Measurements from ENCODE around the gene HEG1. TPM values are rescaled to one million over a fixed set of nuclear protein-coding genes. Genes with fewer than 3 reads are reported as not detected.

Gene HEG1
- polyA plus RNA-seq, 3 donors, result 0.28 to 4.2 (median 0.69) TPM

DNA sequence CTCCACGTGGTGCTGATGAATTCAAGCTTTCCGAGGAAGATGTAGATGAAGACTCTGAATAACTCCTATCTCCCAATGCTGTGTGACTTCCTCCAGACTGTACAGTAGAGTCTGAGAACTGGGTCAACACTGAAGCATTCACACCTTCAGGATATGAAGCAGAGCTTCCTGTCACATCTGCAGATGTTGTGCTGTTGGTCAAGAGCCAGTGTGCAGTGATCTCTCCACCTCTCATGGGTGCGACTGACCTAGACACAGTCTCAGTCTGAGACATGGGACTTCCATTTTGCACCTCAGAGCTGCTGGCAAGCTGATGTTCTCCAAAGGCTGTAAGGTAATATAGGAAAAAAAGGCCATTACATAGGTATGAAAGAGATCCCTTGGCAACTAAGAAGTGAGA, 36.5 kb downstream of the HEG1 start:
- no CpG with 5 or more reads among the region's 3 CpGs for WGBS (ENCODE audit: insufficient coverage)
- no peaks in the 10 kb centered on the region for H3K9me3 ChIP-seq (replicated peaks in 1 of 2; ENCODE audit: control insufficient read depth in 1 of 2, insufficient read depth in 1 of 2, low read length in 2 of 2)
- H3K4me1 ChIP-seq (ENCODE audit: control insufficient read depth in 1 of 2, insufficient read depth in 2 of 2, low read length in 2 of 2), result peaks cover 3 to 6% of the 10 kb centered on the region in 2 donors
- H3K9ac ChIP-seq (ENCODE audit: insufficient read depth, low read length, poor library complexity, severe bottlenecking), result no peak overlapping the region
- Mint-ChIP-seq H3K27me3 (ENCODE audit: low read depth in 3 of 3) (peaks cover 0 to 3% (median 2%) of the 10 kb centered on the region in 3 donors), H3K36me3 (peaks cover 37 to 39% of the 10 kb centered on the region in 2 donors), H3K9me3 (no peaks in the 10 kb centered on the region), H3K4me1 (peaks cover 10% of the 10 kb centered on the region), H3K4me3 (no peak overlapping the region), H3K27ac (no peak overlapping the region)
- no peaks in the 10 kb centered on the region for H3K27me3 ChIP-seq (ENCODE audit: control insufficient read depth in 2 of 2, insufficient read depth in 2 of 2, low read length in 2 of 2)
- no peak overlapping the region for H2AFZ ChIP-seq (ENCODE audit: insufficient read depth, low read depth, low read length, poor library complexity, severe bottlenecking)
- H3K79me2 ChIP-seq (ENCODE audit: insufficient read depth, low read length), result no peaks in the 10 kb centered on the region
- H3K27ac ChIP-seq (ENCODE audit: low read depth in 1 of 2, low read length in 2 of 2), result no peak overlapping the region
- no peak for DNase-seq
- TF ChIP-seq, protein P1, sequence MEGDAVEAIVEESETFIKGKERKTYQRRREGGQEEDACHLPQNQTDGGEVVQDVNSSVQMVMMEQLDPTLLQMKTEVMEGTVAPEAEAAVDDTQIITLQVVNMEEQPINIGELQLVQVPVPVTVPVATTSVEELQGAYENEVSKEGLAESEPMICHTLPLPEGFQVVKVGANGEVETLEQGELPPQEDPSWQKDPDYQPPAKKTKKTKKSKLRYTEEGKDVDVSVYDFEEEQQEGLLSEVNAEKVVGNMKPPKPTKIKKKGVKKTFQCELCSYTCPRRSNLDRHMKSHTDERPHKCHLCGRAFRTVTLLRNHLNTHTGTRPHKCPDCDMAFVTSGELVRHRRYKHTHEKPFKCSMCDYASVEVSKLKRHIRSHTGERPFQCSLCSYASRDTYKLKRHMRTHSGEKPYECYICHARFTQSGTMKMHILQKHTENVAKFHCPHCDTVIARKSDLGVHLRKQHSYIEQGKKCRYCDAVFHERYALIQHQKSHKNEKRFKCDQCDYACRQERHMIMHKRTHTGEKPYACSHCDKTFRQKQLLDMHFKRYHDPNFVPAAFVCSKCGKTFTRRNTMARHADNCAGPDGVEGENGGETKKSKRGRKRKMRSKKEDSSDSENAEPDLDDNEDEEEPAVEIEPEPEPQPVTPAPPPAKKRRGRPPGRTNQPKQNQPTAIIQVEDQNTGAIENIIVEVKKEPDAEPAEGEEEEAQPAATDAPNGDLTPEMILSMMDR (IDR thresholded peaks at IDR 0.05), result no peak
- no peaks in the 10 kb centered on the region for H4K20me1 ChIP-seq (ENCODE audit: insufficient read depth, low read length)
- H3K4me2 ChIP-seq (replicated peaks; ENCODE audit: extremely low read depth, low read length, poor library complexity, severe bottlenecking), result no peak overlapping the region
- H3K4me3 ChIP-seq (replicated peaks in 1 of 3; ENCODE audit: low read depth in 2 of 3, low read length in 3 of 3), result no peak overlapping the region
- intact Hi-C loops (cut with micrococcal nuclease), result no loop called here
- peaks cover 0 to 41% of the 10 kb centered on the region in 2 donors for H3K36me3 ChIP-seq (replicated peaks in 1 of 2; ENCODE audit: control insufficient read depth in 1 of 2, insufficient read depth in 2 of 2, low read length in 2 of 2)

DNA sequence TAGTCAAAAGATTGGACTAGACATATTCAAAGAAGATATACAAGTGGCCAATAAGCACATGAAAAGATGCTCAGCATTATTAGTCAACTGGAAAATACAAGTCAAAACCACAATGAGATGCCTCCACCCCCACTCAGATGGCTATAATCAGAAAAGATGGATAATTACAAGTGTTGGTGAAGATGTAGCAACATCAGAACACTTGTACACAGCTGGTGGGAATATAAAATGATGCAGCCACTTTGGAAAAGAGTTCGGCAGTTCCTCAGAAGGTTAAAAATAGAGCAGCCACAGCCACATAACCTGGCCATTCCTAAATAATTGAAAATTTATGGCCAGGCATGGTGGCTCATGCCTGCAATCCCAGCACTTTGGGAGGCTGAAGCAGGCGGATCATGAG, 38.4 kb downstream of the HEG1 start:
- H3K27me3 ChIP-seq (ENCODE audit: control insufficient read depth in 2 of 2, insufficient read depth in 2 of 2, low read length in 2 of 2), result no peaks in the 10 kb centered on the region
- DNase-seq, result no peak
- peaks cover 47 to 57% of the 10 kb centered on the region in 2 donors for H3K36me3 Mint-ChIP-seq

More for the DNA sequence above, 38.4 kb downstream of the HEG1 start:
- Histone ChIP-seq H3K79me2 (ENCODE audit: insufficient read depth, low read length) (no peaks in the 10 kb centered on the region), H3K36me3 (replicated peaks in 1 of 2; ENCODE audit: control insufficient read depth in 1 of 2, insufficient read depth in 2 of 2, low read length in 2 of 2) (peaks cover 0 to 60% of the 10 kb centered on the region in 2 donors), H3K4me2 (replicated peaks; ENCODE audit: extremely low read depth, low read length, poor library complexity, severe bottlenecking) (no peak overlapping the region), H2AFZ (ENCODE audit: insufficient read depth, low read depth, low read length, poor library complexity, severe bottlenecking) (no peak overlapping the region), H3K27ac (ENCODE audit: low read depth in 1 of 2, low read length in 2 of 2) (no peak overlapping the region), H3K9ac (ENCODE audit: insufficient read depth, low read length, poor library complexity, severe bottlenecking) (no peak overlapping the region), H3K4me1 (ENCODE audit: control insufficient read depth in 1 of 2, insufficient read depth in 2 of 2, low read length in 2 of 2) (peaks cover 3 to 6% of the 10 kb centered on the region in 2 donors), H3K9me3 (replicated peaks in 1 of 2; ENCODE audit: control insufficient read depth in 1 of 2, insufficient read depth in 1 of 2, low read length in 2 of 2) (no peaks in the 10 kb centered on the region), H4K20me1 (ENCODE audit: insufficient read depth, low read length) (no peaks in the 10 kb centered on the region), H3K4me3 (replicated peaks in 1 of 3; ENCODE audit: low read depth in 2 of 3, low read length in 3 of 3) (no peak overlapping the region)
- Mint-ChIP-seq H3K4me3 (no peak overlapping the region), H3K27ac (no peak overlapping the region), H3K27me3 (ENCODE audit: low read depth in 3 of 3) (peaks cover 0 to 2% (median 2%) of the 10 kb centered on the region in 3 donors), H3K9me3 (no peaks in the 10 kb centered on the region), H3K4me1 (peaks cover 7% of the 10 kb centered on the region)
- TF ChIP-seq, protein P1 (IDR thresholded peaks at IDR 0.05), result no peak
- no CpG with 5 or more reads among the region's 2 CpGs for WGBS (ENCODE audit: insufficient coverage)
- intact Hi-C loops (cut with micrococcal nuclease), result no loop called here

Data from CD14-positive monocyte (primary cell).